ENCODE measurements around the gene IRGM. TPM values are rescaled to one million over a fixed set of nuclear protein-coding genes. Genes with fewer than 3 reads are reported as not detected.
"Not testable (repeated sequence)": the region's sequence is repeated elsewhere in the genome, so short reads cannot be mapped to it uniquely, and the experiment has no call there.

IRGM gene
- total RNA-seq, 3 donors from 2014 or later, result 0.17 TPM; not detected in 2

DNA sequence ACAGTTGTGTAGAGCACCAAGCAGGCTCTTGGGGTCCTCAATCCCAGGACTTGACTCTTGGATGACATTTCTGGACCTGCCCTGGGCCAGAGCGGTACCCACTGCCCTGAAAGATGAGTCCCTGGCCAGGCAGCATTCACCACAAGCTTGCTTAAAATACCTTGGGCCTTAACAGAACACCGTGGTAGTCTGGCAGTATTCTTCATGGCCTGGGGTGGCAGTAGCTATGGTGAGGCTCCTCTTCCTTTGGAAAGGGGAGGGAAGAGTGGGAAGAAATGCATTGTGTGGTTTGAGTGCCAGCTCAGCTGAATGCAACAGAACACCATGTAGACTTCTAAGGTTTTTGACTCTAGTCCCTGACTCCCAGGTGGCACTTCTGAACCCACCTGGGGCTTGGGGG is 29.4 kb upstream of the IRGM start:
- no peak for TF ChIP-seq CTCF (IDR thresholded peaks at IDR 0.05)
- intact Hi-C loops (cut with DNase I, micrococcal nuclease), result no loop called here
- Histone ChIP-seq H3K4me1 (ENCODE audit: low read depth) (peaks cover 2% of the 10 kb centered on the region), H3K36me3 (ENCODE audit: low read depth) (no peaks in the 10 kb centered on the region), H3K9me3 (no peaks in the 10 kb centered on the region), H3K4me3 (no peak overlapping the region)
- ATAC-seq, result no peak
- no peak for DNase-seq

DNA sequence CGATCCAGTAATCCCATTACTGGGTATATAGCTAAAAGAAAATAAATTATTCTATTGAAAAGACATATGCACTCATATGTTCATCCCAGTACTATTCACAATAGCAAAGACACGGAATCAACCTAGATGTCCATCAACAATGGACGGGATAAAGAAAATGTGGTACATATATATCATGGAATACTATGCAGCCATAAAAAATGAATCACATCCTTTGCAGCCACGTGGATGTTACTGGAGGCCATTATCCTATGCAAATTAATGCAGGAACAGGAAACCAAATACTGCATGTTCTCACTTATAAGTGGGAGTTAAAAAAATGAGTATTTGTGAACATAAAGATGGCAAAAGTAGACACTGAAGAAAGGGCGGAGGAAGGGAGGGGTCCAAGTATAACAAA is 16.6 kb upstream of the IRGM start:
- peaks cover 11% of the 10 kb centered on the region for H3K9me3 ChIP-seq
- ATAC-seq (no peak), DNase-seq (no peak)
- TF ChIP-seq CTCF (IDR thresholded peaks at IDR 0.05), result no peak
- no peaks in the 10 kb centered on the region for H3K4me1 ChIP-seq (ENCODE audit: low read depth)
- H3K4me3 ChIP-seq, result no peak overlapping the region
- intact Hi-C loops (cut with DNase I, micrococcal nuclease), result no loop called here
- H3K36me3 ChIP-seq (ENCODE audit: low read depth), result no peaks in the 10 kb centered on the region

DNA sequence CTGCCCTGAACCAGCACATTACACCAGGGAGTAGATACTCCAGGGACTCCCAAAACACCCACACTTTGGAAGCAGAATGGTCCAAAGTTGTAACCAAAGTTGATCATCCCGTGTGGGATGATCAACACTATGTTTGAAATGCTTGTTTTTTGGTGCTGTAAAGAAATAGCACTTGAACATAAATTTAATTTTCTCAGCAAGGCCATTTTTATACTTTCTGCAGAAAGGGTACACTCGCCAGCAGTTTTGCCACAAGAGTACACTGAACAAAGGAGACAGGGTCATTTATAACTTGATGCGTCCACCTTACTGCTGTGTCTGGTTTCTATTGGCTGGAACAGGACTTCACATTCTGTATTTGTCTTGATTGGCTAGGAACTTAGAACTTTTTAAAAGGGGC is 14.5 kb upstream of the IRGM start:
- DNase-seq; H3K36me3 ChIP-seq (ENCODE audit: low read depth); intact Hi-C loops (cut with DNase I, micrococcal nuclease); H3K4me3 ChIP-seq; H3K4me1 ChIP-seq (ENCODE audit: low read depth); ATAC-seq: not testable (repeated sequence)
- peaks cover 11% of the 10 kb centered on the region for H3K9me3 ChIP-seq

DNA sequence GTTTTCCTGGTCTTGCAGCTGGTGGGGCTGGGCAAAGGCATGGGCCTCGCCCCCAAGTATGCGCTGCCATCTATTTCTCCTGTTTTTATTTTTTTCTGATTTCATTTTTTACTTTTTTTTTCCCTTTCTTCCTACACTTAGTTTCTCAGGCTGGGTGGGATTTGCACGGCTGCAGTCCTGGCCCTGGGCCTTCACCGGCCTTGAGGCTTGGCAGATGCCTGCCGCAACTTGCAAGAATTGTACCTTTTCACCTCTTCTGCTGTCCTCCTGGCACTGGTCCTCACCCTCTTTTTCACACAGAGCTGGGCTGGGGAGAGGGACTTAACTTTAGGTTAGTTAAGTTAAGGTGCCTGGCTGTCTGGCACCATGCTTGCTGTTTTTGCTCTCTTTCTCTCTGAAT is 10.3 kb upstream of the IRGM start:
- peaks cover 11% of the 10 kb centered on the region for H3K9me3 ChIP-seq
- ATAC-seq (no peak), DNase-seq (no peak)
- intact Hi-C loops (cut with DNase I, micrococcal nuclease), result no loop called here
- TF ChIP-seq CTCF (IDR thresholded peaks at IDR 0.05), result no peak
- H3K4me1 ChIP-seq (ENCODE audit: low read depth), result no peaks in the 10 kb centered on the region
- H3K36me3 ChIP-seq (ENCODE audit: low read depth), result no peaks in the 10 kb centered on the region
- H3K4me3 ChIP-seq, result no peak overlapping the region

DNA sequence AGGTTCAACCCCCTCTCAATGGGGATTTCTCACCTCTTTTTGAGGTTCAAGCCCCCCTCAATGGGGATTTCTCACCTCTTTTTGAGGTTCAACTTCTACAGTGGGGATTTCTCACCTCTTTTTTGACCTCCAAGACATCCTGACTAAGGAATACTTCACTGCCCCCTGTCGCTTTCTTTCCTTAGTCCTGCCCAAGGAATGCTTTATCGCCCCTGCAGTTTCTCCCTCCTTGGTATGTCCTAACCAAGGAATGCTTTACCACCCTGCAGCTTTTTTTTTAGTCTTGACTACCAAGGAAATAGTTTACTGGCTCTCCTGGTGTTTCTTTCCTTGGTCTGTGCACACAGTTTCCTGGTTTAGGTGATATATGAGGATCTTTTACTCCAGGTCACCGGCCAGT is 9.6 kb upstream of the IRGM start:
- intact Hi-C loops (cut with DNase I, micrococcal nuclease), result no loop called here
- Histone ChIP-seq H3K4me3 (no peak overlapping the region), H3K4me1 (ENCODE audit: low read depth) (no peaks in the 10 kb centered on the region), H3K36me3 (ENCODE audit: low read depth) (no peaks in the 10 kb centered on the region), H3K9me3 (peaks cover 6% of the 10 kb centered on the region)
- DNase-seq, result no peak
- no peak for ATAC-seq
- no peak for TF ChIP-seq CTCF (IDR thresholded peaks at IDR 0.05)

GRCh38 chr5:150845185-150845859 is 999 bp upstream of the IRGM start:
- not testable (repeated sequence) for H3K4me1 ChIP-seq (ENCODE audit: low read depth); H3K9me3 ChIP-seq; H3K36me3 ChIP-seq (ENCODE audit: low read depth); H3K4me3 ChIP-seq; DNase-seq; ATAC-seq
- intact Hi-C loops (cut with DNase I, micrococcal nuclease), result loop anchor here in 1 of 2 donors (5.0 kb wide), 1 partner anchor 283 kb away; no protein-coding TSS in a partner anchor
